Epithelial cell of prostate (primary cell): ENCODE results near the gene FNTB.

Source experiments
- DNase-seq: peaks from one replicate; pipeline ENCODE4 v3.0.0-alpha.2; 2011; ENCODE audit warnings: low read depth, low spot score
- H3K27ac ChIP-seq: fragments of 450-650 bp; 2 replicates; pipeline ENCODE4 v1.5.1; 2017; ENCODE audit warnings: mild to moderate bottlenecking

The FNTB gene

GRCh38 chr14:65106736-65107135 is 120.0 kb downstream of the FNTB start:
- H3K27ac ChIP-seq = no peak overlapping the region
- DNase-seq = no peak

DNA sequence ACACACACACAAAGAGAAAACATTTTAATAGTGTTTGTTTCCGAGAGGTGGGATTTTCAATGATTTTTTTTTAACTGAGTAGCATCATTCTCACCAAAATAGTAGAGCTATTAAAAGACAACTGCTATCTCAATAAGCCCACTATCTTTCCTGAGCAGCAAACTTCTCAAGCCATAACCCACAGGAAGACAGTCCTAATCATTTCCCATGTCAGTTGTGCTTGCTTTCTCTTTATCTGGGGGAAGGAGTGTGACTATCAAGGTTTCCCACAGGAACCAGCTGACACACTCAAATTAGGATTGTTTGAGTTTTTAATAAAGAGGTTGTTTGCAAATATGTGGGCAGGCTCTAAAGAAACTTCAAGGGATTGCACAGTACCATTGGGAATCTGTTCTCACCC is 120.5 kb downstream of the FNTB start:
- no peak overlapping the region for H3K27ac ChIP-seq
- no peak for DNase-seq

- DNase-seq = no peak
- H3K27ac ChIP-seq = no peak overlapping the region
These were observed 122.7 kb downstream of the FNTB start for GRCh38 chr14:65109357-65109756.

GRCh38 chr14:65110525-65110924 is 123.8 kb downstream of the FNTB start:
- no peak for DNase-seq

More at GRCh38 chr14:65110525-65110924, 123.8 kb downstream of the FNTB start:
- H3K27ac ChIP-seq = no peak overlapping the region
